HG02884 (cell line): ENCODE data around the gene LRRC3.

ENCODE experiments used
- ATAC-seq: cut with Tn5 transposase; IDR thresholded peaks from one replicate; pipeline ENCODE4 v1.9.1; 2021; ENCODE audit warnings: mild to moderate bottlenecking, moderate library complexity; ENCODE audit not compliant: unreplicated experiment

Gene LRRC3

DNA sequence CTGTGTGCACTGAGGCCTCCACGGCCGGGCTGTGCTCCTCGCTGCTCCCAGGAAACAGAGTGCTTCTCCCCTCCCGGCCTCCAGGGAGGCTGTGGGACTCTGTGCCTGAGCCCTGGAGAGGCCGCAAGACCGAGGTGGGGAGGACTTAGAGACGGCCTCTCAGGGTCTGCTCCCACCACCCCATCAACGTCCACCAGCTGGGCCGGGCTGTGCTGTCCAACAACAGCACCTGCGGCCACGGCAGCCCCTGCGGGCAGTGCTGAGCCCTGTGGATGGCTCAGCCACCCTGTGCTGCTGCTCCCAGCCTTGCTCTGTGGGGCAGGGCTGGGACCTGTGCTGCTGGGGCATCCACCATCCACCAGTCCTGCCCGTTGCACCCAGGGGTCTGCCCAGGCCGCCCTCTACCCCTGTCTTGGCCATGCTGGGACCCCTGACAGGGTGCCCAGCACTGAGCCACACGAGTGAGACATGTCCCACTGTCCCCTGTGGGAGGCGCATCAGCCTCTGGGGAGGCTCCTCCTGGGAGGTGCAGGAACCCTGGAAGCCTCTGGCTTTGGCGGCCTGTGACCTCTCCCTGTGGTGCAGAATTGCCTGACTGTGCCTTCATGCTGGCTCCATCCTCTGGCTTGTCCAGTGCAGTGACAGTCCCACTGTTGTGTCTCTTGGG is 31.2 kb upstream of the LRRC3 start:
- ATAC-seq: no peak

DNA sequence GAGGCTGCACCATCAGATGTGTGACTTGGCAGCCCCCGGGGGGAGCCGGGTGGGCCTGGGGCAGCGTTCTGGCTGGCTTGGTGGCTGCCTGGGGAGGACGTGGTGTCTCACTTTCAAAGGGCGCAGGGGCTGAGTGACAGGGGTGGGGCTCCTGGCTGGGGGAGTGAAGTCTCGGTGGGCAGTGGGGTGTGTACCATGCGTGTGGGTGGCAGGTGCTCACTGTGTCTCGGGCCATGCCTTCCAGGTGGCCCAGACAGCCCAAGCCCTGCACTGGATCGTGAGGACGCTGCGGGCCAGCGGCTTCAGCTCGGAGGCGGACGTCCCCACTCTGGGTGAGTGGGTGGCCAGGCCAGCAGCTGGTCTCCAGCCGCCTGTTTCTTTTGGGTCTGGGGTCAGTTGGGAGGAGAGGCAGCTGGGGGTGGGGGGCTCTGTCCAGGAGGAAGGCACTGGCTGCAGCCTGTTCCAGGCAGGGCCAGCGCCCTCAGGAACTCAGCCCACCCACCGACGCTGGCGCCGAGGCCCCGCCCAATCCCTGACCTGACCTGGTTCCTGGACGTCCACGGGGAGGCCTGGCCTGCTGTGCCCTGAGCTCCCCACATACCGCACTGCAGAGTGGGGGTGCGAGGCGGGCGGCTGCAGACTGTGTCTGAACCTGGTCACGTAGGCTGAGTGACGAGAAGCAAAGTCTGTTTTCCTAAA is 30.6 kb upstream of the LRRC3 start:
- no peak for ATAC-seq

DNA sequence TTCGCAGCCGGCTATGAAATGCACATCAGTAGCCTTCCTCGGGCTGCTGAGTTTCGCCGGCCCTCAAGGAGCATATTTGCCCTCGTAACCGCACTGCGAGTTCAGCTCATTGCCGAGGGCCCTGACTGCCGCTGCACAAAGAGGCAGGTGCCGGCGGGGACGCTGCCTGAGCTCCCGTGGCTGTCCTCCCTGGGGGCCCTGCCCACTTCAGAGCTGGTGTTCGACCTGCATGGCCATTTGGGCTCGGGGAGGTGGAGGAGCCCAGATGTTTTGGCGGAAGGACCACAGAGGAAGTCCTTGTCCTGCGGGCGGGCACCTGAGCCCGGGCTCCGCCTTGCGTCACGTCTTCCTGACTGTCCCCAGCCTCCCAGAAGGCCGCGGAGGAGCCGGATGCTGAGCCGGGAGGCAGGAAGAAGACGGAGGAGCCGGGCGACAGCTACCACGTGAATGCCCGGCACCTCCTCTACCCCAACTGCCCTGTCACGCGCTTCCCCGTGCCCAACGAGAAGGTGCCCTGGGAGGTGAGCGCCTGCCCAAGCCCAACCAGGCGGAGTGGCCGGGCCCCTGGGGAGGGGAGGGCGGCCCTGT is 29.9 kb upstream of the LRRC3 start:
- no peak for ATAC-seq

DNA sequence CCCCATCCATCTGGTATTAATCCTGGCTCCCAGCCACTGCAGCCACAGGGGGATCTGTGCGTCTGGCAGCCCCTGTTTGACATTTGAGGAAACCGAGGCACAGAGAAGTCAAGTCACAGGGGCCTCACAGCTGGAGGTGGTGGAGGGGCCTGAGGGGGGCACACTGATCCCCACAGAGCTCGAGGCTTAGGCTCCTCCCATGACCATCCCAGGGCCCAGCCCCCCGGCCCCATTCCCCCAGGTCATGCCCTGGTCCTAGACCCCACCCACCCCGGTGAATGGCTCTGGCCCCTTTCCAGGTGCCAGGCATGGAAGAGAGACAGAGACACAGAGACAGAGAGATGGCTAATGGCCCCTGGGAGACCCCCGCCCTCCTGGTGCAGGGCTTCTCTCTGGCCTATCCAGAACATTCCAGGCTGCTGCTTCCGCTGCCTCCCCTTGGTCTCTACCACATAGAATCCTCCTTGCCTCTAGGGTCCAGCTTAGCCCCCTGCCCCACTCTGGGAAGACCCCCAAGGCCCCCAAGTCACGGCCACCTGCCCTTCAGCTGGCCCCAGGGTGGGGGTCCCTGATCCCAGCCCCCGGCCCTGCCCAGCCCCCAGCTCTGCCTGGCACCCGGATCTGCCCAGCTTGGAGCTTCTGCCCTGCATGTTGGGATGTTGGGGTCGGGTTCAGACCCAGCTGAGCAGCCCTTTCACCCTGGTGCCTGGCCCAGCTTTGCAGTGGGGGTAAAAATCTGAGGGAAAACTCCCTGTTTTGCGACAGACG is 29.2 kb upstream of the LRRC3 start:
- ATAC-seq: no peak

DNA sequence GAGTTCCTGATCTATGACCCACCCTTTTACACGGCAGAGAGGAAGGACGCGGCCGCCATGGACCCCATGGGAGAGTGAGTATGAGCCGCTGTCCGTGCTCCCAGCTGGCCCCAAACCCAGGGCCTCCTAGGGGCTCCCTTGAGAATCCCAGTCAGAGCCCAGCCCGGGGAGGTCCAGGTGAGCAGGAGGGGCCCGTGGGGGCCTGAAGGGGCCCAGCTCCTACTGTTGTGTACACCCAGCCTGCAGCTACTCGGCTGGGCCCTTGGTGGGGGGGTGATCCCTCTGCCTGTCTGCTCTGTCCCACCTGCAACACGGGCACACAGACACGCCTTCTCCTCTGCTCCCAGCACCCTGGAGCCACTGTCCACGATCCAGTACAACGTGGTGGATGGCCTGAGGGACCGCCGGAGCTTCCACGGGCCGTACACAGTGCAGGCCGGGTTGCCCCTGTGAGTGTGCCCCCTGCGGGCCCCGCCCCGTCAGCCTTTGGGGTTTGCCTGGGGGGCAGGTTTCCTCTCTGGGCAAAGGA is 28.6 kb upstream of the LRRC3 start:
- ATAC-seq: no peak

DNA sequence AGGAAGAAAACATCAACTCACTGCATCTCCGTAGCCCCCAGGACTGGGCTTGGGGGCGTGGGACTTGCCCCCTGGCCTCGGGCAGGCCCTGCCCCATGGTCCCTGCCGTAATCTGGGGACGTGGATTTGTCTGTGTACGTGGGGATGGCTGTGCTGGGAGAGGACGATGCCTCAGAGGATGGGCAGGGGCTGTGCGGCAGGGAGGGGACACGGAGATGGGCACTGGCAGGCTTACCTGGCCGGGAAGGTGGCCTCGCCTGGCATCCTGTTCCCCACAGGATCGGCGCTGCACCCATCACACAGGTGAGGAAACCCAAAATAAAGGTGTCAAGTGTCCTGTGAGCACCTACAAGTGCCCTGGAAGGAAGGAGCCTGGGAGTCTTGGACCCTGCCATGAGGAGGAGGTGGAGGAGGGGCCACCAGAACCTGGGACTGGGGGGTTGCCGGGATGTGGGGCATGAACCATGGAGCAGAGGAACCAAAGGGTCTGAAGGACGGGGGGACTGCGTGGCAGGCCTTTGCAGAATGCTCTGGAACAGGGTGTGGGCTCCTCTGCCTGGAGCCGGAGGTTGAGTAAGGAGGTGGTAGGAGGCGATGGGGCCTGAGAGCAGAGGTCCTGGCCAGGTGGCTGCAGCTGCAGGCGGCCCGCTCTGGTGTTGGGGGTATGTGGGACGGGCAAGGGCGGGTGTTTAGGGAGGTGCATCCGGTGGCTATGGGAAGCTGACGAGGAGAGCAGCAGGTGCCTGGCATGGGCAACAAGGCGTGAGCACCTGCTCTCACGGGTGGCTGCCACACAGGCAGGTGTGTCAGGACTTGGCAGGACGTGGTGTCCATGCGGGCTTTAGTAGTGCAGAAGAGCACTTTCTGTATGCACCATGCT is 27.8 kb upstream of the LRRC3 start:
- no peak for ATAC-seq

DNA sequence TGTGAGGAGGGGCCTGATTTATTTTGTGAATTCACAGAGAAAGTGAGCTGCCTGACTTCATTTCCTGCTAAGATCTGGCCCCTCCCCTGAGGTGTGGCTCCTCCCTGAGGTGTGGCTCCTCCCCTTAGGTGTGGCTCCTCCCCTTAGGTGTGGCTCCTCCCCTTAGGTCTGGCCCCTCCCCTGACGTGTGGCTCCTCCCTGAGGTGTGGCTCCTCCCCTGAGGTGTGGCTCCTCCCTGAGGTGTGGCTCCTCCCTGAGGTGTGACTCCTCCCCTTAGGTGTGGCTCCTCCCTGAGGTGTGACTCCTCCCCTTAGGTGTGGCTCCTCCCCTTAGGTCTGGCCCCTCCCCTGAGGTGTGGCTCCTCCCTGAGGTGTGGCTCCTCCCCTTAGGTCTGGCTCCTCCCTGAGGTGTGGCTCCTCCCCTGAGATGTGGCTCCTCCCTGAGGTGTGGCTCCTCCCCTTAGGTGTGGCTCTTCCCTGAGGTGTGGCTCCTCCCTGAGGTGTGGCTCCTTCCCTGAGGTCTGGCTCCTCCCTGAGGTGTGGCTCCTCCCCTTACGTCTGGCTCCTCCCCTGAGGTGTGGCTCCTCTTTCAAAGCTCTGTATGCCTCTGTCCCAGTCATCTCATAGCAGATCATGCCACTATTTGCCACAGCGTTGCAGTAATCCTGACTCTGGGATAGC is 26.9 kb upstream of the LRRC3 start:
- ATAC-seq: no peak

DNA sequence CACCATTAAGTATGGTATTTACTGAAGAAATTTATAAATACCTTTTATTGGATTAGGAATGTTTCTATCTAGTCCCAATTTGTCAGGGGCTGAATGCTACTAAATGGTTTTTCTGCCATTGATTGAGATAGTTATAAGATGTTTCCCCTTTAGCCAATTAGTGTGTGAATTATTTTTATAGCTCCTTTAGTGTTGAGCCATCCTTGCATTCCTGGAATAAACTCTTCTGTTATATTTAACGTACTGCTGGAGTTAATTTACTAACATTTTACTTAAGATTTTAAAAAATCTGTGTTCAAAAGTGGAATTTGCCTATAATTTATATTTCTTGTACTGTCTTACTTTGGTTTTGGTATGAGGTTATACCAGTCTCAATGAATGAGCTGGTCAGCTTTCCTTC is 25.4 kb upstream of the LRRC3 start:
- ATAC-seq: no peak

DNA sequence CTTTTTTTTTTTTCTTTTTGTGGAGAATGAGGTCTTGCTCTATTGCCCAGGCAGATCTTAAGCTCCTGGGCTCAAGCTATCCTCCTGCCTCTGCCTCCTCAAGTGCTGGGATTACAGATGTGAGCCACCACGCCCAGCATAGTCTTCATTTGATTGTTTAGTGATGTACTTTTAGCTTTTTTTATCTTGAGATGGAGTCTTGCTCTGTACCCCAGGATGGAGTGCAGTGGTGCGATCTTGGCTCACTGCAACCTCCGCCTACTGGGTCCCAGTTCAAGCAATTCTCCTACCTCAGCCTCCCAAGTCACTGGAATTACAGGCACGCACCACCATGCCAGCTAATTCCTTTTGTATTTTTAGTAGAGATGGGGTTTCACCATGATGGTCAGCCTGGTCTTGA is 24.0 kb upstream of the LRRC3 start:
- ATAC-seq: no peak

DNA sequence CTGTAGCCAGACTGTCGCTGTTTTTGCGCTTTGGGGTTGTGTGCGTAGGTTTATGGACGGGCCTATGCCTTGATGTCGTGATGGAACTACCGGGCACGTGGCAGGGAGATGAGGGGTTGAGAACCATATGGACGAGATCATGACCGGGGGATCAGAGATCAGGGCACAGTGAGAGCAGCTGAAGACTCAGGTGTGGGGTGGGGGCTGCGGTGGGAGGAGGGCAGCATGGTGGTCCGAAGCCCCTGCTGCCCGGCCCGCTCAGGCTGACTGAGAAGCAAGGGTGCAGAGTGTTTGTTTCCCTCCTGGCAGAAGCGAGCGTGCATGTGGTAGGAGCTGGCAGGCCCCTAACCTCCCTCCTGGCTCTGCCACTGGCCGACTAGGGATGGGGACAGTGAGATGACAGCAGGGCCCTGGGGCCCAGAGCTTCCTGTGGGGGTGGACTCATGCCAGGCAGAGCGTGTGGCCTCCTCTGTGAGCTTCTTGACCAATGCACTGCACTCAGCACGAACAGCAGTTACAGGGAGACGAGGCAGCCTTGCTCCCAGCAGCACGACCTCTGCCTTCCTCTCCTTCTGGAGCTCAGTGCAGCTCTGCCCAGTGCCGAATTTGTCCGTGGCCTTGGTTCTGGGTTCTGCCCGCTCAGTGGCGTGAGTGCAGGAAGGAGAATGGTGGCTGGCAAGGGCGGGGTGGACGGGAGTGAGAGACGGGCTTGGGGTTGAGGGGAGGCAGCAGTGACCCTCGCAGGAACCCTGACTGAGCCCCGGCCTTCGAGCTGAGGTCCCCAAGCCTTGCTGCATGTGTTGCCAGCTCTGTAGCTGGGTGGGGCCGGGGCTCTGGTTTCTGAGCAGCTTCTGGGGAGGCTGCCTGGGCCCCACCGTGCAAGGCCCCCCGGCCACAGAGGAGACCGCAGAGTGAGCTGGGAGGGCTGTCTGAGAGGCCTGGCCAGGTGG is 22.2 kb upstream of the LRRC3 start:
- ATAC-seq: no peak

DNA sequence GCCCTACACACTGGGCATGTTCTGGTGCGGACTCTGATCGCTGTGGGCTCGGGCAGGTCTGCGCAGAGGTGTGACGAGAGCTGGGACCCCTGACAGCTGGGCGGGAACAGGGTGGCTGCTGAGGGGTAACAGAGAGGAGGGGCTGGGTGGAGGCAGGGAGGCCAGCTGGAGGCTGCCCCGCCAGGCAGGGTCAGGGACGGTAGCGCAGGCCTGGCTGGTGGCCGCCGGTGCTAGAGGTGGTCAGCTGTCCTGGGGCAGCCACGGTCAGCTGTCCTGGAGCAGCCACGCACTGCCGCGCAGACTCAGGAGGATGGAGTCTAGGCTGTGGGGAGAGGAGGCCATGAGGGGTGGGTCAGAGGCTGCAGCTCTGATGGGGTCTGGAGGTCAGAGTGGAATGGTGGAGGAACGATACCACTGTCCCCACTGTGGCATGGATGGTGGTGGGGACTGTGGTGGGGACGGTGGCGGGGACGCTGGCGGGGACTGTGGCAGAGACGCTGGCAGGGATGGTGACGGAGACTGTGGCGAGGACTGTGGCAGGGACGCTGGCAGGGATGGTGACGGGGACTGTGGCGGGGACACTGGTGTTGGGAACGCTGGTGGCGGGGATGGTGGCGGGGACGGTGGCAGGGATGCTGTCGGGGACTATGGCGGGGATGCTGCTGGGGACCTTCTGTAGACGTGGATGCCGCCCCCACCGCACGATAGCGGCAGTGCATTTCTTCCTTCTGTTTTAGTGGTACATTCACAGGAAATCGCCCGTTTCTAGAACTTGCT is 21.3 kb upstream of the LRRC3 start:
- ATAC-seq: no peak

DNA sequence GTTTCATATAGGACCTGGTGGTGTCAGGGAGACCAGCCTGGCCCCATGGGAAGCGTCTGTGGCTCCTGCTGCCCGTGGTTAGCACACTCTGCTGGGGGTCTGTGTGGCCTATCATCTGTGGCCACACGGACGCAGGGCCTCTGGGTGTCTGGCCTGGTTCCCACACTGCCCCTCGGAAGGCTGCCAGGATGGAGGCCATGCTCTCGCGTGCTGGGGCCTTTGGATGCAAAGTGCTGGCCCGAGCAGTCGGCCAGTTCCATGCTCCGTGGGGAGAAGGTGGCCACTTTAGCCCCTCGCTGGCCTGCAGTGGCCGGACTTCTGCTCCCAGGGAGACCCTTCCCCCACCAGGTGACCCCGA is 20.8 kb upstream of the LRRC3 start:
- no peak for ATAC-seq

DNA sequence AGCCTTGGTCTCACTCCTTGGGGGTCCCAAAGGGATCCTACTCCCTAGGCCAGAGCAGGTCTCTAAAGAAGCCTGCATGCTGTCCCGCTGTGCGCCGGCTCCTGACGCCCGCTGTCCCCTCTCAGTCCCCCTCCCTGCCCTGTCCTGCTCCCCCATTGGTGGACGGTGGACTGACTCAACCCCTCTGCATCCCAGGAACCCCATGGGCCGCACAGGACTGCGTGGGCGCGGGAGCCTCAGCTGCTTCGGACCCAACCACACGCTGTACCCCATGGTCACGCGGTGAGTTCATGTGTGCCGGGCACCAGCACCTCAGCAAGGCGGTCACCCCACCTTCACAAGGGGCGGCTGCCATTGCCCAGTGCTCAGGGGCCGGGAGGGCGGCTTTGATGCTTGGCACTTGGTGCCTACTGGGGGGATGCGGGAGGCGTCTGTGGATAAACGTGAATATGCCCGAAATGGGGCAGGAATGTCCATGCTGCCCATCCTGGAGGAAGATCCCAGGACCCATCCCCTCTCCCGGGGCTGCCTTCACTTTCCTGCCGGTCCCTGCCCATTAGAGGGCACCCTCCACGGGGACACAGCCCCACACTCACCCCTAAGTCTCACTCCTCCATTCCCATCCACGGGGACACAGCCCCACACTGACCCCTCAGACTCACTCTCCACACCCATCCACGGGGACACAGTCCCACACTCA is 20.2 kb upstream of the LRRC3 start:
- ATAC-seq: no peak

DNA sequence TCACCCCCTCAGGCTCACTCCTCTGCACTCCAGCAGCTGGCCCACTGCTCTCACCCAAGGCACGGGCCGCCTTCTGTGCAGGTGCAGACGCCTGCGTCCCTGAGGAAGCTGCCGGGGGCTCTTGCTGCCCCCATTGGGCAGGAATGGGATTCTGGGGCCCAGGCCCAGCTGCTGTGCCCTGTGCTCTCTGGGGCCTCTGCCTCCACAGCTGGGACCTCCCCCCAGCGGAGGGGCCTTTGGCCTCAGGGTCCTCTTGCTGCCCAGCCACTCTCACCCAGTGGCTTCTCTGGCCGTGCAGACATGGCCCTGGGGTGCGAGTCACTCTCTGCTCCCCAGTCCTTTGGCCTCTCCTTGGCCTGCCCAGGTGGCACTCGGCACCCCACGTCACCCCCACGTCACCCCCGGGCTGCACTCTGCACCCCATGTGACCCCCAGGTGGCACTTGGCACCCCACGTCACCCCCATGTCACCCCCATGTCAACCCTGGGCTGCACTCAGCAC is 19.1 kb upstream of the LRRC3 start:
- ATAC-seq: no peak

DNA sequence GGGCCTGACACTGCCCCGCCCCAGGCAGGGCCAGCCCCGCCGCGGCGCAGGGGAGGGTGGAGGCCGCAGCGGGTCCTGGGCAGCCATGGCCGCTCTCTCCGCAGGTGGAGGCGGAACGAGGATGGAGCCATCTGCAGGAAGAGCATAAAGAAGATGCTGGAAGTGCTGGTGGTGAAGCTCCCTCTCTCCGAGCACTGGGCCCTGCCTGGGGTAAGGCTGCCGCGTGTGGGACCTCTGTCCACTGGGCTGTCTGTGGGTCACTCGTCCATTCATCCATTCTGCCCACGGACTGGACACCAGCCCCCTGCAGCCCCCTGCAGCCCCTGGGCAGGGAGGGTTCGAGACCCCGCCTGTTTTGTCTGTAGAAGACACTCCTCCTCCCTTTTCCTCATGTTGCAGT is 18.4 kb upstream of the LRRC3 start:
- ATAC-seq: no peak

DNA sequence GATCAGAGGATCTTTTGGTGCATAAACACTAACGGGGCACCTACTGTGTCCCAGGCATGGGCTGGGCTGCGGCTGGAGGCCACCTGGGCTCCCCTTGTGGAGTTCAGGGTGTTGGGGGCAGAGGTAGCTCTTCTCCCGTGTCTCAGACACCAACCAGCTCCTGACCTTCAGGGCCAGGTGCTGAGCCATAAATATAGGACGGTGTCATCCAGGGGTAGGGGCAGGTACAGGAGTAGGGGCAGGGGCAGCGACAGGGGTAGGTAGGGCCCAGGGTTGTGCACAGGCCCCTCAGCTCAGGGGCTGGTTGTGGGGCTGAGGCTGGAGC is 18.0 kb upstream of the LRRC3 start:
- no peak for ATAC-seq

DNA sequence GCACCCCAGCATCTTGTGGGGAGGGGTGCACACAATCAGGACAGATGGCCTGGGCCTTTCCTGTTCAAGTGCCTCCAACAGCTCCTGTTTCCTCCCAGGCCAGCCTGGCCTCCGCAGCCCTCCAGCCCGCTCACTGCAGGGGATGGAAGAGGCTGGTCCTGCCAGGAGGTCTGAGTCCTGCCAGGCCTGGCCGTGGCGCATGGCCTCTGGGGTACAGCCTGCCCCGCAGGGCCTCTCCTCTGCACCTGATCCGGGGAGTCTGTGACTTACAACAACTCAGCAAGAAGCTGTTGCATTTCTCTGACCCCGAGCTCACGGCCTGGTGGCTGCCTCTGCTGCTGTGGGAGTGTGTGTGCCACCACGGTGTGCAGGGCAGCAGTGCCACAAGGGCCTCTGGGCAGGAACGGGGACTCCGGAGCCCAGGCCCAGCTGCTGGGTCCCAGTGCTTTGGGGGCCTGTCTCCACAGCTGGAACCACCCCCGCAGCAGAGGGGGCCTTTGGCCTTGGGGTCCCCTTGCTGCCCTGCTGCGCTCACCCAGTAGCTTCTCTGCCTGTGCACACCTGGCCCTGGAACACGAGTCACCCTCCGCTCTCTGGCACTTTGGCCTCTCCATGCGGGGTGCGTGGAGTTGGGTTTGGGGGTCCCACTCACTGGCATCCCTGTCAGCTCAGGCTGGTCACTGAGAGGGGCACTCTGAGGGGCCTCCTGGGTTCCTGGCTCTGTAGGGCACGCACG is 17.4 kb upstream of the LRRC3 start:
- no peak for ATAC-seq
